ENCODE measurements around the gene DOC2B. TPM values are rescaled to one million over a fixed set of nuclear protein-coding genes. Genes with fewer than 3 reads are reported as not detected.
"Not testable (repeated sequence)": the region's sequence is repeated elsewhere in the genome, so short reads cannot be mapped to it uniquely, and the experiment has no call there.

The DOC2B gene
- 0.10 TPM for total RNA-seq

GRCh38 chr17:181245-182049, at the start of gene DOC2B:
TSS of gene DOC2B (minus strand) at chr17:181650. CDS start at chr17:181479, 171 bp downstream.
- Histone ChIP-seq H3K4me3 (ENCODE audit: low read length) (no peak within 1 kb of the TSS), H3K27me3 (ENCODE audit: insufficient read depth, low read length) (peaks cover 11% of the 10 kb centered on the region), H3K9me3 (ENCODE audit: low read depth, low read length) (no peaks in the 10 kb centered on the region), H3K4me1 (ENCODE audit: insufficient read depth, low read length) (peaks cover 7% of the 10 kb centered on the region)

GRCh38 chr17:230395-230770, 48.9 kb upstream of the DOC2B start:
- H3K27me3 ChIP-seq (ENCODE audit: insufficient read depth, low read length): no peaks in the 10 kb centered on the region
- no peaks in the 10 kb centered on the region for H3K9me3 ChIP-seq (ENCODE audit: low read depth, low read length)
- no peak overlapping the region for H3K4me3 ChIP-seq (ENCODE audit: low read length)
- peaks cover 7% of the 10 kb centered on the region for H3K4me1 ChIP-seq (ENCODE audit: insufficient read depth, low read length)

GRCh38 chr17:229709-230394, 48.4 kb upstream of the DOC2B start:
- H3K9me3 ChIP-seq (ENCODE audit: low read depth, low read length): no peaks in the 10 kb centered on the region
- no peak overlapping the region for H3K4me3 ChIP-seq (ENCODE audit: low read length)
- peaks cover 7% of the 10 kb centered on the region for H3K4me1 ChIP-seq (ENCODE audit: insufficient read depth, low read length)
- H3K27me3 ChIP-seq (ENCODE audit: insufficient read depth, low read length): no peaks in the 10 kb centered on the region

- H3K27me3 ChIP-seq (ENCODE audit: insufficient read depth, low read length): no peaks in the 10 kb centered on the region
- peaks cover 7% of the 10 kb centered on the region for H3K4me1 ChIP-seq (ENCODE audit: insufficient read depth, low read length)
- no peak overlapping the region for H3K4me3 ChIP-seq (ENCODE audit: low read length)
These were observed 47.7 kb upstream of the DOC2B start for GRCh38 chr17:228951-229708.

GRCh38 chr17:227946-228615, 46.6 kb upstream of the DOC2B start:
- no peak overlapping the region for H3K4me3 ChIP-seq (ENCODE audit: low read length)
- H3K4me1 ChIP-seq (ENCODE audit: insufficient read depth, low read length): peaks cover 3% of the 10 kb centered on the region
- H3K27me3 ChIP-seq (ENCODE audit: insufficient read depth, low read length): no peaks in the 10 kb centered on the region
- no peaks in the 10 kb centered on the region for H3K9me3 ChIP-seq (ENCODE audit: low read depth, low read length)

More at GRCh38 chr17:228951-229708, 47.7 kb upstream of the DOC2B start:
- H3K9me3 ChIP-seq (ENCODE audit: low read depth, low read length): no peaks in the 10 kb centered on the region

- H3K27me3 ChIP-seq (ENCODE audit: insufficient read depth, low read length): no peaks in the 10 kb centered on the region
- no peak overlapping the region for H3K4me3 ChIP-seq (ENCODE audit: low read length)
- no peaks in the 10 kb centered on the region for H3K4me1 ChIP-seq (ENCODE audit: insufficient read depth, low read length)
- no peaks in the 10 kb centered on the region for H3K9me3 ChIP-seq (ENCODE audit: low read depth, low read length)
These were observed 45.9 kb upstream of the DOC2B start for GRCh38 chr17:227078-227945.

- Histone ChIP-seq H3K4me1 (ENCODE audit: insufficient read depth, low read length) (no peaks in the 10 kb centered on the region), H3K9me3 (ENCODE audit: low read depth, low read length) (no peaks in the 10 kb centered on the region), H3K27me3 (ENCODE audit: insufficient read depth, low read length) (no peaks in the 10 kb centered on the region), H3K4me3 (ENCODE audit: low read length) (no peak overlapping the region)
These were observed 44.9 kb upstream of the DOC2B start for GRCh38 chr17:226108-227077.

- no peaks in the 10 kb centered on the region for H3K4me1 ChIP-seq (ENCODE audit: insufficient read depth, low read length)
- H3K9me3 ChIP-seq (ENCODE audit: low read depth, low read length): no peaks in the 10 kb centered on the region
These were observed 44.1 kb upstream of the DOC2B start for GRCh38 chr17:225551-225950.

GRCh38 chr17:224576-224975, 43.1 kb upstream of the DOC2B start:
- not testable (repeated sequence) for H3K4me1 ChIP-seq (ENCODE audit: insufficient read depth, low read length); H3K9me3 ChIP-seq (ENCODE audit: low read depth, low read length); H3K4me3 ChIP-seq (ENCODE audit: low read length); H3K27me3 ChIP-seq (ENCODE audit: insufficient read depth, low read length)

More at GRCh38 chr17:225551-225950, 44.1 kb upstream of the DOC2B start:
- no peaks in the 10 kb centered on the region for H3K27me3 ChIP-seq (ENCODE audit: insufficient read depth, low read length)
- H3K4me3 ChIP-seq (ENCODE audit: low read length): no peak overlapping the region

GRCh38 chr17:223723-224471, 42.4 kb upstream of the DOC2B start:
- no peak overlapping the region for H3K4me3 ChIP-seq (ENCODE audit: low read length)
- no peaks in the 10 kb centered on the region for H3K27me3 ChIP-seq (ENCODE audit: insufficient read depth, low read length)
- H3K9me3 ChIP-seq (ENCODE audit: low read depth, low read length): no peaks in the 10 kb centered on the region
- no peaks in the 10 kb centered on the region for H3K4me1 ChIP-seq (ENCODE audit: insufficient read depth, low read length)

- no peaks in the 10 kb centered on the region for H3K9me3 ChIP-seq (ENCODE audit: low read depth, low read length)
- no peaks in the 10 kb centered on the region for H3K4me1 ChIP-seq (ENCODE audit: insufficient read depth, low read length)
- H3K27me3 ChIP-seq (ENCODE audit: insufficient read depth, low read length): no peaks in the 10 kb centered on the region
- H3K4me3 ChIP-seq (ENCODE audit: low read length): no peak overlapping the region
These were observed 40.7 kb upstream of the DOC2B start for GRCh38 chr17:222172-222571.

- Histone ChIP-seq H3K27me3 (ENCODE audit: insufficient read depth, low read length) (no peaks in the 10 kb centered on the region), H3K9me3 (ENCODE audit: low read depth, low read length) (no peaks in the 10 kb centered on the region), H3K4me1 (ENCODE audit: insufficient read depth, low read length) (no peaks in the 10 kb centered on the region), H3K4me3 (ENCODE audit: low read length) (no peak overlapping the region)
These were observed 38.2 kb upstream of the DOC2B start for GRCh38 chr17:219696-220095.

All from mononuclear cell (primary cell).